ENCODE data around the gene TXNDC9.
"Not testable (repeated sequence)": the region's sequence is repeated elsewhere in the genome, so short reads cannot be mapped to it uniquely, and the experiment has no call there.

- not testable (repeated sequence) for TF ChIP-seq EZH2 (IDR thresholded peaks at IDR 0.05; ENCODE audit: low read length, unreplicated experiment); CTCF (conservative IDR thresholded peaks at IDR 0.05; ENCODE audit: low read depth, low read length); EZH2phosphoT487 (IDR thresholded peaks at IDR 0.05; ENCODE audit: borderline replicate concordance, low read length)
These were observed 57.9 kb downstream of the TXNDC9 start for GRCh38 chr2:99278195-99278765.
